ENCODE results near the gene CFC1.
"Not testable (repeated sequence)": the region's sequence is repeated elsewhere in the genome, so short reads cannot be mapped to it uniquely, and the experiment has no call there.

- not testable (repeated sequence) for TF ChIP-seq CTCF (IDR thresholded peaks at IDR 0.05; ENCODE audit: low read depth, low read length, missing input control); TAF1 (conservative IDR thresholded peaks at IDR 0.05); SP1 (IDR thresholded peaks at IDR 0.05); ATF3 (IDR thresholded peaks at IDR 0.05); REST (IDR thresholded peaks at IDR 0.05); NR2F2 (IDR thresholded peaks at IDR 0.05); RAD21 (IDR thresholded peaks at IDR 0.05)
Measured at GRCh38 chr2:130601648-130602302, 2.4 kb upstream of the CFC1 start.
